ENCODE results near the gene CAMKMT. TPM values are rescaled to one million over a fixed set of nuclear protein-coding genes. Genes with fewer than 3 reads are reported as not detected.

Gene CAMKMT
- total RNA-seq, 2 donors from 2014 or later = 13.5 to 26.5 TPM

GRCh38 chr2:44746856-44747615, 385.3 kb downstream of the CAMKMT start:
- no peaks in the 10 kb centered on the region for H3K9me3 Mint-ChIP-seq
- no peak overlapping the region for H3K27ac Mint-ChIP-seq
- DNase-seq (ENCODE audit: low spot score) (no peak), ATAC-seq (no peak)
- peaks cover 10% of the 10 kb centered on the region for H3K36me3 Mint-ChIP-seq
- peaks cover 8 to 12% of the 10 kb centered on the region in 2 donors for H3K27me3 Mint-ChIP-seq
- peaks cover 4 to 8% of the 10 kb centered on the region in 2 donors for H3K4me1 Mint-ChIP-seq (ENCODE audit: low read depth in 2 of 2)
- H3K4me3 Mint-ChIP-seq = no peak overlapping the region

DNA sequence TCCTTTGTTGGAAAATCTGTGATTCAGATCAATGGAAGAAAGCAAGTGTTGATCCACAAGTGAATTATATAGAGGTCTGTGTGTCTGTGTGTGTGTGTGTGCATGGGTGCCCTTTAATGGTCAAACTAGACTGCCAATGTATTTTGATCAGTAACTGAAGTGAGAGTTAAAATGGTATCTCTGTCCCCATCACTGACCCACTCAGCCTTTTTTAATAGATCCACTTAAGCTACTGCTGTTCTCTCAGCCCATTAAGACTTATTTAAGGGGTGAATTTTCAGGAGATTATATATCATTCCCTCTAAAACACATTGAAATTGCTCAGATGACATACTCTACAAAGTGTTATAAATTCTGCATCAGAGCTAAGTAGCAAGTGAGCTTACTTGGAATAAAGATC, 386.0 kb downstream of the CAMKMT start:
- Mint-ChIP-seq H3K27ac (no peak overlapping the region), H3K9me3 (no peaks in the 10 kb centered on the region), H3K27me3 (peaks cover 8 to 12% of the 10 kb centered on the region in 2 donors), H3K36me3 (peaks cover 10% of the 10 kb centered on the region), H3K4me1 (ENCODE audit: low read depth in 2 of 2) (peaks cover 9 to 11% of the 10 kb centered on the region in 2 donors), H3K4me3 (no peak overlapping the region)
- no peak for ATAC-seq
- DNase-seq (ENCODE audit: low spot score) = no peak

DNA sequence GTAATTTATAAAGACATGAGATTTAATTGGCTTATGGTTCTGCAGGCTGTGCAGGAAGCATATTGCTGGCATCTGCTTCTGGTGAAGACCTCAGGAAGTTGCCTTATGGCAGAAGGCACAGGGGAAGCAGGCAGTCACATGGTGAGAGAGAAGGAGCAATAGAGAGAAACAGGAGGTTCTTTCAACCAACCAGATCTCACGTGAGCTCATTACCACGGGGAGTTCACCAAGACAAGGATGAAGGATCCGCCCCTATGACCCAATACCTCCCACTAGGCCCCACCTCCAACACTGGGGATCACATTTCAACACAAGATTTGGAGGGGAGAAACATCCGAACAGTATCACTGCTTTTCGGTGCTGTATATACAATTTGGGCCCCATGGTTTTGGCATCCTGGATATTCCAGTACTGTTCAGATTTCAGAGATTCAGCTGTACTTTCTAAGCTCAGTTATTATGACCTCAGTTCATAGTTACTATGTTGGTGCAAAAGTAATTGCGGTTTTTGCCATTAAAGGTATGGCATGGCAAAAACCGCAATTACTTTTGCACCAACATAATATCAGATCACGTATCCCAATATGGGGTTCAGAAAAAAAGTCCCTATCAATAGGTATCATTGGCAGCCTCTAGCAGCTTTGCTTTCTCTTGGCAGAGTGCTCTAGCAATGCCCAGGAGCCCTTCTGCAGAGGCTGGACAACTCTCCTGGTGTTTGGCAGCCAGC, 390.2 kb downstream of the CAMKMT start:
- Mint-ChIP-seq H3K9me3 (no peaks in the 10 kb centered on the region), H3K4me1 (ENCODE audit: low read depth in 2 of 2) (peaks cover 18 to 20% of the 10 kb centered on the region in 2 donors)

DNA sequence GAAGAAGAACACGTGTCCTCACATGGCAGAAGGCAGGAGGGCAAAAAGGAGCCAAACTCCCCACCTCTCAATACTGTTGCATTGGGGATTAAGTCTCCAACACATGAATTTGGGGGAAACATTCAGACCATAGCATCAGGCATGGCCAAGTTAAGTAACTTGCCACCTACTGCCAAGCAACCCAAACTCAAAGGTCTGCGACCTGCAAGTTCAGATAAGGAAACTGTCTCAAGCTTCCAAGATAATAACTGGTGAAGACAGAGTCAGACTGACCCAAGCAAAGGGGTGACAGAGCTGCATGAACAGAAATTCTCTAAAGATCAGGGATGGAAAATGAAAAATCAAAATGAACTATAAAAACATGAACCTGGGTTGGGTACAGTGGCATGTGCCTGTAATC, 391.0 kb downstream of the CAMKMT start:
- Mint-ChIP-seq H3K9me3 (no peaks in the 10 kb centered on the region), H3K27me3 (peaks cover 9 to 12% of the 10 kb centered on the region in 2 donors), H3K4me1 (ENCODE audit: low read depth in 2 of 2) (peaks cover 18 to 20% of the 10 kb centered on the region in 2 donors), H3K4me3 (no peak overlapping the region), H3K36me3 (peaks cover 6% of the 10 kb centered on the region), H3K27ac (no peak overlapping the region)
- no peak for DNase-seq (ENCODE audit: low spot score)
- no peak for ATAC-seq

More for the DNA sequence above, 390.2 kb downstream of the CAMKMT start:
- Mint-ChIP-seq H3K36me3 (peaks cover 10% of the 10 kb centered on the region), H3K4me3 (no peak overlapping the region), H3K27me3 (peaks cover 8 to 12% of the 10 kb centered on the region in 2 donors), H3K27ac (no peak overlapping the region)
- no peak for ATAC-seq
- DNase-seq (ENCODE audit: low spot score) = no peak

GRCh38 chr2:44753552-44754285, 392.0 kb downstream of the CAMKMT start:
- Mint-ChIP-seq H3K9me3 (no peaks in the 10 kb centered on the region), H3K27ac (no peak overlapping the region), H3K36me3 (no peaks in the 10 kb centered on the region), H3K27me3 (peaks cover 12% of the 10 kb centered on the region in 2 donors), H3K4me3 (no peak overlapping the region), H3K4me1 (ENCODE audit: low read depth in 2 of 2) (peaks cover 18 to 20% of the 10 kb centered on the region in 2 donors)
- ATAC-seq = peak; percentile 89 to 93
- peak; percentile 70 for DNase-seq (ENCODE audit: low spot score)

DNA sequence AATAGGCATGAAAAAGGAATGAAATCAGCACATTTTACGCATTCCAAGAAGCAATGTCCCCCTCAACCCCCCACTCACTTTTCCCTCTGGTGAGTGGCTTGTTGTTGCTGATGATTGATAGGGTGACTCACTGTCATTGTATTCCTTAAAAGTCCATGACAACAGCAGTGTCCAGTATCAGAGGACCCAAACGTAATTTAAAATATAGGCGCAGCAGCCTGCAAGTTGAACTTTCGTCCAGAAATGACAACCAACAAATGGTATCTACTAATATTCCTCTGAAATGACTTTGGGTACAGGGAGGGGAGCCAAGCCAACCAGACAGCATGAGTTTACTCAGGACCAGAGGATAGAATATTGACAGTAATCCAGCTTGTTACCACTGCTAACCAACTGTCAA, 396.8 kb downstream of the CAMKMT start:
- peaks cover 16 to 22% of the 10 kb centered on the region in 2 donors for H3K27me3 Mint-ChIP-seq
- DNase-seq (ENCODE audit: low spot score) = no peak

DNA sequence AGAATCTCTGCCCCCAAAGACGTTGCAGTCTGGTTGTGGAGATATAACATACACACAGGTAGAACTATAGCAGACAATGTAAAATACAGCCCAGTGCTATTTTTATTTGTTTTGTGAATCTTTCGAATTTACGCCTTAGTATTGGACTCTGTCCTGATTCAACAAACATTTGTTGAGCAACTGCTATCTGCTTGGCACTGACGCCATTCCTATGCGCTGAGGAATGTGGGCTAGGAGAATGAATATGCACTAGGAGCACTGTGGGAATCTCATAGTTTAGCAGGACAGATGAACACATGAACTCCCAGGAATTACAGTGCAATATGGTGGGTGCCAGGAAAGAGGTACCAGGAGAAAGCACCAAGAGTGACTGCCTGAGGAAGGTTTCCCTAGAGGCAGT, 398.1 kb downstream of the CAMKMT start:
- ATAC-seq (no peak), DNase-seq (ENCODE audit: low spot score) (no peak)
- Mint-ChIP-seq H3K9me3 (no peaks in the 10 kb centered on the region), H3K27ac (no peak overlapping the region), H3K4me1 (ENCODE audit: low read depth in 2 of 2) (peaks cover 6 to 8% of the 10 kb centered on the region in 2 donors), H3K36me3 (no peaks in the 10 kb centered on the region), H3K4me3 (no peak overlapping the region), H3K27me3 (peaks cover 18 to 32% of the 10 kb centered on the region in 2 donors)

More for the DNA sequence above, 396.8 kb downstream of the CAMKMT start:
- H3K4me1 Mint-ChIP-seq (ENCODE audit: low read depth in 2 of 2) = peaks cover 10 to 11% of the 10 kb centered on the region in 2 donors
- H3K9me3 Mint-ChIP-seq = no peaks in the 10 kb centered on the region
- no peaks in the 10 kb centered on the region for H3K36me3 Mint-ChIP-seq
- no peak overlapping the region for H3K27ac Mint-ChIP-seq
- ATAC-seq = no peak
- H3K4me3 Mint-ChIP-seq = no peak overlapping the region

DNA sequence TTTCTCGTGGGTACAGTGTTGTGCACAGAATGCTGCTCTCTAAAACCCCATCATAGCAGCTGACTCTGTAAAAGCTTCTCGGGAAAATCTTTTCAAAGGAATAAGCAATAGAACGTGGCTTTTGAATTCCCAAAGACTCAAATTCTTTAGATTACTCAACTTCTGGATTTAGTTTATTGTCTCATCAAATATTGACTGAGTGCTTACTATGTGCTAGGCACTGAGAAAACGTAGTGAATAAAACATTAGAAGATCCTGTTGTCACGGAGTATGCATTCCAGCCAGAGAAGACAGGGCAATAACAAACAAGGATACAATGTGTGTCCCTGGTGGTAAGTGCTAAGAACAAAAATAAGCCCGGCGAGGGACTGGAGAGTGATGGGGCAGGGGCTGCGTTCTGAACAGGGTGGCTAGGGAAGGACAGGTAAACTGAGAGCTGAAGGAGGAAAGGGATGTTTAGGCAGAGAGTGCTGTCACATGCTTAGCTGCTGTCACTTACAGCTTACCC, 401.6 kb downstream of the CAMKMT start:
- H3K27me3 Mint-ChIP-seq = peaks cover 22 to 41% of the 10 kb centered on the region in 2 donors

GRCh38 chr2:44766220-44766619, 404.5 kb downstream of the CAMKMT start:
- H3K4me3 Mint-ChIP-seq = no peak overlapping the region
- no peaks in the 10 kb centered on the region for H3K9me3 Mint-ChIP-seq
- H3K4me1 Mint-ChIP-seq (ENCODE audit: low read depth in 2 of 2) = peaks cover 0 to 2% of the 10 kb centered on the region in 2 donors
- DNase-seq (ENCODE audit: low spot score) (no peak), ATAC-seq (no peak)
- no peaks in the 10 kb centered on the region for H3K36me3 Mint-ChIP-seq
- H3K27me3 Mint-ChIP-seq = peaks cover 16 to 36% of the 10 kb centered on the region in 2 donors
- H3K27ac Mint-ChIP-seq = no peak overlapping the region

More for the DNA sequence above, 401.6 kb downstream of the CAMKMT start:
- Mint-ChIP-seq H3K36me3 (no peaks in the 10 kb centered on the region), H3K27ac (no peak overlapping the region), H3K4me3 (no peak overlapping the region), H3K9me3 (no peaks in the 10 kb centered on the region), H3K4me1 (ENCODE audit: low read depth in 2 of 2) (peaks cover 6 to 8% of the 10 kb centered on the region in 2 donors)
- ATAC-seq (no peak), DNase-seq (ENCODE audit: low spot score) (no peak)

DNA sequence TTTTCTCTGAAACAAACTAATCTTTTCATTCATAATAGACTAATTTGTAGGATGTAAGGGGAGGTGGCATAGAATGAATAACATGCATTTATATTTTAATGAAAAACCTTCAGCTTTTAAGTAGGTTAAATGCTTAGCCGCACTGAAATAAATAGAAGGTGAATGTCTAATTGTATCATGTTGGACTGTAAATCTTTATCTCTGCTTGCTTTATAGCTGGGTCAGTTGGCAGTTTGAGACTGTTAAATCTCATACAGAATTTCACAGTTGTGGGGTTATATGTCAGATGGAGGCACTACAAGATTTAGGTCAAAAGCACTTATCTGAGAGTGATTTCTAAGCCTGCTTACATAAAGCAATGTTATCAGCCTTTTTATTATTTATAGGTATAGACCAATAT, 405.0 kb downstream of the CAMKMT start:
- H3K36me3 Mint-ChIP-seq = no peaks in the 10 kb centered on the region
- peaks cover 0 to 2% of the 10 kb centered on the region in 2 donors for H3K4me1 Mint-ChIP-seq (ENCODE audit: low read depth in 2 of 2)
- peaks cover 16 to 33% of the 10 kb centered on the region in 2 donors for H3K27me3 Mint-ChIP-seq
- ATAC-seq = no peak
- H3K9me3 Mint-ChIP-seq = no peaks in the 10 kb centered on the region
- H3K4me3 Mint-ChIP-seq = no peak overlapping the region
- DNase-seq (ENCODE audit: low spot score) = no peak
- H3K27ac Mint-ChIP-seq = no peak overlapping the region

DNA sequence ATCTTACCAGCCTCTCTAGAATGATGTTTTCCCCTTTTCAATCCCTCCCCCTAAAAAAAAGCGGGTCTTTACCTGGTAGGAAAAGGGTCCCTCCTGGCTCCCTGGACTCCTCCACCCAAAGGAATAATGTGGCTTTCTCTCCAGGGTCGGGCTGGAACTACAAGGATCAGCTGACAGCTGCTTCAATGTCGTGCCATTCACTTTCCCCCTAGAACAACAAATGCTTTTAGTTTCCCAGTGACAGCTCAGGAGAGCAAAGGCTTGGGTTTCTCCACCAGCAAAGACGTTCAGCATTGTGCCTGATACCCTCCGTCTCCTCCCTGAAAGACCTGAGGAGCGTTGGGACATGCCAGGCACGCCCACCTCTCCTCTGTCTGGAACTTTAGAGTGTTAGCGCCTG, 405.9 kb downstream of the CAMKMT start:
- no peak overlapping the region for H3K4me3 Mint-ChIP-seq
- DNase-seq (ENCODE audit: low spot score) = no peak
- peaks cover 14 to 30% of the 10 kb centered on the region in 2 donors for H3K27me3 Mint-ChIP-seq
- no peak overlapping the region for H3K27ac Mint-ChIP-seq
- peaks cover 0 to 2% of the 10 kb centered on the region in 2 donors for H3K4me1 Mint-ChIP-seq (ENCODE audit: low read depth in 2 of 2)
- no peaks in the 10 kb centered on the region for H3K9me3 Mint-ChIP-seq
- ATAC-seq = no peak
- H3K36me3 Mint-ChIP-seq = no peaks in the 10 kb centered on the region

GRCh38 chr2:44768438-44769236, 406.9 kb downstream of the CAMKMT start:
- Mint-ChIP-seq H3K27ac (no peak overlapping the region), H3K4me3 (no peak overlapping the region), H3K36me3 (no peaks in the 10 kb centered on the region), H3K27me3 (peaks cover 14 to 30% of the 10 kb centered on the region in 2 donors), H3K4me1 (ENCODE audit: low read depth in 2 of 2) (peaks cover 0 to 2% of the 10 kb centered on the region in 2 donors), H3K9me3 (no peaks in the 10 kb centered on the region)
- no peak for DNase-seq (ENCODE audit: low spot score)
- no peak for ATAC-seq

Data from natural killer cell treated with Interleukin-12 subunit alpha and Interleukin-12 subunit beta and Interleukin-15 and Interleukin-18, amount 100 ng/mL, for 72 hours (primary cell).